ENCODE measurements around the gene SLC39A5.
"Not testable (repeated sequence)": the region's sequence is repeated elsewhere in the genome, so short reads cannot be mapped to it uniquely, and the experiment has no call there.

Gene SLC39A5

DNA sequence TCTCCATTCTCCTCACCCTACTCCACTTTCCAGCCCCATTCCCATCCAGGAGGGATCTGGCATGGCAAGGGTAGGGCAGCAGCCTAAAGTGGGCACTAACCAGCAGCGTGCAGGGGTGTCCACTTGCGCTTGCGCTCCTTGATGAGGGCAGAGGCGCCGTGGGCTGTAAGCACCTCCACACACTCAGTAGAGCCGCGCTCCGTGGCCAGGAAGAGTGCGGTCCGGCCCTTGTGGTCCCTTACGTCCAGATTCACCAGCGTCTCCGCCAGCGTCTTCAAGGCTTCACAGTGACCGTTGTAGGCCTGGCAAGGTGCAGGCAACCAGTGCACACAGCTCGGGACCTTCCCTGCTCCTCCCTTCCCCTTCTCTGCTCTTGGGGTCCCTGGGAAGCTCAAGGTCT is 18.1 kb downstream of the SLC39A5 start:
- DNase-seq (ENCODE audit: low read depth, low spot score) = no peak

DNA sequence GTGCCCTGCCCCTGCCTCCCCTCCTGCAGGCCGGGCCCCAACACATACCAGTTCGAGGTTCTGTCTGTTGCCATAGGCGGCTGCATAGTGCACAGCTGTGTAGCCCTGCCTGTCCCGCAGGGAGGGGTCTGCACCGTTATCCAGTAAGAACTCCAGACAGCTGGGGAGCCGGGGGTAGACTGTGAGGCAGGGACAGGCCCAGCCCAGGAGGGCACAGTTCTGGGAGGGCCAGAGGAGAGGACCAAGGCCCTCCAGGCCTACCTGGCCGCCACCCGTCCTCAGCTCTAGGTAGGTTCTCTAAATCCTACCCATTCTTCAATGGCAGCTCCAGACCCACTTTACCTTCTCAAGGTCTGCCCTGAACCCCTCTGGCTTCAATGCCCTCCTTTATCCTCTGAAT is 18.9 kb downstream of the SLC39A5 start:
- DNase-seq (ENCODE audit: low read depth, low spot score) = no peak

DNA sequence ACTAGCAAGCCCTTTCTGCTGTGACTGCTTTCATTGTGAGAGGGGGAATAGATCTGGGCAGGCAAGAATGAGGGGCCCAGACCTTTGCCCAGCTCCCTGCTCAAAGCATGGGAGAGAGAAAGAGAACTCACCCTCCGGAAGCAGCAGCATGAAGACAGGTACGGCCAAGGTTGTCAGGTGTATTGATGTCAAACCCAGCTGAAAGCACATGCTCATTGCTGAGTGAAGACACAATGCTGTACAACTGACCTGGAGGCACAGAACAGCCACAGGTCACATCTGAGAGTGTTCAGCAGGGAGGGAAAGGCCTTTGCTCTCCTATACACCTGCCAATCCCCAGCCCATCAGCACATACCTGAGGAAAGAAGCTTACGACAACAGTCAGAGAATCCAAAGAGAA is 22.8 kb downstream of the SLC39A5 start:
- DNase-seq (ENCODE audit: low read depth, low spot score) = no peak

DNA sequence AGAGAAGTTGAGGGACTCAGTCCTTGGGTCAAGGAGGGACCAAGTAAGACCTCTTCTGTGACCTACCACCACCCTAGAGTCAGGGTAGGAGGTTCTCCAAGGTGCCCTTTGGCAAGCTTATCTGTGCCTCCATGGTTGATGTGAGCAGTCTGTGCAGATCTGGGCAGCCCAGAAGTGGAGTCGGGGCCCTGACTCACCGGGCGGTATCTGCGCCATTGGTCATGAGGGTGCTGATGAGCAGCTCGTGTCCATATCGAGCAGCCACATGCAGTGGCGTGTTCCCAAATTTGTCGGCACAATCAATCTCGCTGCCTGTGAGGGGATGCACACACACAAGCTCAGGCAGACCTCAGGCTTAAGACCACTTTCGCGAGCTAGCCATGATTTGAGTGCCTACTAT is 23.2 kb downstream of the SLC39A5 start:
- DNase-seq (ENCODE audit: low read depth, low spot score) = no peak

DNA sequence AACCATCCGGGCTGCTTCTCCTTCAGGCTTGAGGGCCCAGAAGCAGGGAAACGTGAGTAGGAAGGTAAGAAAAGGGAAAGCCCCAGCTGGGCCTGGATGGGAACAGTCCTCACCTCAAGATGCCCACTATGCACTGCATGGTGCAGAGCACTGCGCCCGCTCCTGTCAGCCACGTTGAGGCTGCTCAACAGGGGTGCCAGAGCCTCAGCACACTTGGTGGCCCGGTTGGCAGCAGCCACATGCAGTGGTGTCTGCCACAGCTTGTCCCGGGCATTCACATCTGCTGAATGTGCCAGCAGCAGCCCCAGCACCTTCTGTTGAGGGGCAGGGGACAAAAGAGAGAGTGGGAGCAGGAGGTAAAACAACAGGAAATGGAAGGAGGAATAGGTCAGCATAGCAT is 25.8 kb downstream of the SLC39A5 start:
- no peak for DNase-seq (ENCODE audit: low read depth, low spot score)

DNA sequence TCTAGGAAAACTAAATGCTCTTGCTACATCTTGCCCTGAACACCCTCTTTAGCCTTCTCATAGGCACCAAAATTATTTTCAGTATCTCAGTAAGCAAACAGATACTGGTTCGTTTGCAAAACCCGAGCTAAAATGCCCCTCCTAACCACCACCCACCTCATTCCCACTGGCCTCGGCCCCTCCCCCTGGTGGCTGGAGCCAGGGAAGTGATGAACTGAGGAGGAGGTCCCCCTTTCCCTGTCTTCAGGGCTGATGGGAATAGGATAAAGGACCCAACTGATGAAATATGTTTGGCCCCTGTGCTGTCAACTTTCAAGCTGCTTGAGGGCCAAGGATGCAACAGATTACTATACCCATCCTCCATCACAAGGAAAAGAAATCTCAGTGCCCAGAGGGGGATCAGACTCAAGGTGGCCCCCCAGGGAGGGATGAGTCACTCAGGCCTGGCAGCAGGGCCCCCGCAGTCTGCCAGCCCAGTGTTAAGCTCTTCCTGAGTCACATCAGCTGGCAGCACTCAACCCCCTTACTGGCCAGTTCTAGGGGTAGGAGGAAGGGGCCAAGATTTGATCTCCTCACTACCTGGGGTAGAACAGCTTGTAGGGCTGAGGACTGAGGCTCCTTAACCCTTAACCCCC is 26.6 kb downstream of the SLC39A5 start:
- no peak for DNase-seq (ENCODE audit: low read depth, low spot score)

DNA sequence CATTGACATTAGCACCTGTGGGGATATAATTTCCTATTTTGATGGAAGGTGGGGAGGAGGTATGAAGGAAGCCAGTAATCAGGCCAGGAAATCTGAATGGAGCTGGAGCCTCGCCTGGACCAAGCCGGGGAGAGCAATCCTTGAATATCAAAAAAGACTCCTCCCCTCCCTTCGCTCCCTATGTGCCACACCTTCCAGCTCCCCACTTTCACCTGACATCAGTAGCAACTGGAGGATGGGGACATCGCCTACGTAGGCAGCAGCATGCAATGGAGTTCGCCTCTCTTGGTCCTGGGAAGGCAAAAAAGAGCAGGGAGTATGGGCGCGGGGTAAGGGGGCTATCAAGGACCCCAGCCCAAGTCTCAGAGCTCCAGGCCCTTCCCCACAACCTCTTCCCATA is 27.2 kb downstream of the SLC39A5 start:
- no peak for DNase-seq (ENCODE audit: low read depth, low spot score)

DNA sequence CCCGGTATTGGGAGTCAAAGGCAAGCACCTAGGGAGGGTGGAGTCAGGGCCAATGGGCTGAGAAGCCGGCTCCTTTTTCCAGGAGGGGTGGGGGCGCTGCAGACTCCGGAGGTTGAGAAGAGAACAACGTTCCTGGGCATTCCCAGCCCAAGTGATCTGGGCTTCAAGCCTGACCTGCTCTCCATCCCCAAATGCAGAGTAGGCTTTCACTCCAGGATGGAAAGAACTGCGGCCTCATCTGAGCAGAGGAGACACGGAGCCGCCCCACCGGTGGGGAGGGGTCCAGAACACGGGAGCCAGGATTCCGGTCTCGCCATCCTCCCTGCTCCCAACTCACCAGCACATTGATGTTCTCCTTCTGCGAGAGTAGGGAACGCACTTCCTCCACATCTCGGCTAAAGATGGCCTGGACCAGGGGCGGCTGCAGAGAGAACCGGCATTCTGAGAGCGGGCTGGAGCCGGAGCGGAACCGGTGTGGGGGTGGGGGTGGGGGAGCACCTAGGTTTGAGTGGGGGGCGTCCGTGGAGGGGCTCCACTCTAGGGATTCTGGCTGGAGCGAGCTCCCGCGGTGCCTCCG is 27.7 kb downstream of the SLC39A5 start:
- DNase-seq (ENCODE audit: low read depth, low spot score) = peak; percentile 77

DNA sequence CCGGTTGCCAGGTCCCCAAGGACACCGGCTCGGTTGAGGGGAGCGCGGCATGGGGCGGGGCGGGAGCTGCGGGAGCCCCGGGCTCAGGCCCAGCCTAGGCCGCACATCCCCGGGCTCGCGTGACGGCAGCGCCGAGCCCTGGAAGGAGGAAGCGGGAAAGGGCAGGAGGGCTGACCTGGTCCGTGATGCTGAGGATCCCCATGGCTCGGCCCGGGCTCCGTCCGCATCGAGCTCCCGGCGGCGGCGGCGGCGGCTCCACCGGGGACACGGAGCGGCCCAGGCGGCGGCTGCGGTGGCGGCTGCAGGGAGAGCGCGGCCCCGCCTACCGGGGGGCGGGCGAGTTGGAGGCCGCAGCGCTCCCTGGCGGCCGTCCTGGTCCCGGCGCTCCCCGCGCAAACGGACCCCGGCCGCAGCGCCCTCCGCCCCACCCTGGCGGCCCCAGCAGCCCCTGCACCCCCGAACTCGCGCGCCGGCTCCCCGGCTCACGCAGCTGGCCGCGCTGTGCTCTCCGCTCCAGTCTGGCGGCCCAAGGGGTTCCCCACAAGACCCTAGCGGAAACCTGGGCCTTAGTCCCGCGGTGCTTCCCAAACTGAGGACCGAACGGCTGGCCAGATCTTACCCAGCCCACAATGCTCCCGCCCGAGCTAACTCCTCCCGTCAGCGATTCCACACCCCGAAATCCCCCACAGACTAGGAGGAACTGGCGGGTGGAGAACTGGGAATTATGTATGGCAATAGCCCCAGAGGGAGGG is 28.4 kb downstream of the SLC39A5 start, which contains the start of gene ANKRD52:
TSS of gene ANKRD52 (minus strand) at position 317 of the 752 bp plus-strand sequence. CDS start at position 202, 115 bp downstream.
- peak; percentile 77 for DNase-seq (ENCODE audit: low read depth, low spot score)

DNA sequence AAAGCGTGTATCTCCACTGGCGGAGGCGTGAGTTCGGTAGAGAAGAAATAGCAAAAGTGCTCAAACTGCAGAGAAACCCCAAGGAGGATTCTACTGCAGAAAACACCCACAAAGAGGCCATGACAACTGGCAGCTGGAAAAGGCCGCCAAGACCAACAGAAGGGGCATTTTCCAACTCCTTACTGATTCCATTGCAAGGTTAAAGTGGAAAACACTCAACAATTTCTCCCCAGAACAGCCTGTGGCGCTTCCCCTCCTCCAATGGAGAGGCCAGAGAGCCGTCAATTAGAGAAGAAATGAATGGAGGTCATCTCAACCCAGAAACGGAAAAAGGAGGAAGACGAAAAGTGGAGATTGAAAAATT is 29.0 kb downstream of the SLC39A5 start:
- no peak for DNase-seq (ENCODE audit: low read depth, low spot score)

DNA sequence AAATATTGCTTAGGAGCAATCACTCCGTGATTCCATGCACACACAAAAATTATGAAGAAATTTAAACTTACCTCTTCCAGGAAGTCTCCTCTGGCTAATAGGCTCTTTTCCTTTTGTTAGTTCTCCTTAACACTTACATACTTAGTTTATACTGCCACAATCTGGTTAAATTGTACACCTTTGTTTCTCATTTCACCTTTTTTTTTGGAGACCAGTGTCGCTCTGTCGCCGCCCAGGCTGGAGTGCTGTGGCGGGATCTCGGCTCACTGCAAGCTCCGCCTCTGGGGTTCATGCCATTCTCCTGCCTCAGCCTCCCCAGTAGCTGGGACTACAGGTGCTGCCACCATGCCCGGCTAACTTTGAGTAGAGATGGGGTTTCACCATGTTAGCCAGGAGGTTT is 30.5 kb downstream of the SLC39A5 start:
- no peak for DNase-seq (ENCODE audit: low read depth, low spot score)

DNA sequence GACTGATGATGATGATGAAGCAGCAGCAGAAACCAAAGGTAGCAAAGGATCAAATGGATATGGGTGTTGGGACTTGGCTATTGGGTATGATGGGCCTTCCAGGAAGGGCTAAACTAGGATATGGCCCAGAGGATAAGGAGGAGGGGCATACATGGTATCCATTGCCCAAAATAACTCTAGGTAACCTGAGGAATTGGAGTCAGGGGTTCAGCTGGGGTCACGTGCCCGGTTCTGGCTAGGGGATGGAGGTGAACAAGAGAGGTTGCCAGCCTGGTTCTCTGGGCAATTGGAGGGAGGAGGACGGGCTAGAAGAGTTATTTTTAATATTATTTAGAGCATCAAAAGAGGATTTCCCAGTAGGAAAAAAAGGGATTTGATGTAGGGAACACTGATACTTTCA is 31.1 kb downstream of the SLC39A5 start:
- no peak for DNase-seq (ENCODE audit: low read depth, low spot score)

DNA sequence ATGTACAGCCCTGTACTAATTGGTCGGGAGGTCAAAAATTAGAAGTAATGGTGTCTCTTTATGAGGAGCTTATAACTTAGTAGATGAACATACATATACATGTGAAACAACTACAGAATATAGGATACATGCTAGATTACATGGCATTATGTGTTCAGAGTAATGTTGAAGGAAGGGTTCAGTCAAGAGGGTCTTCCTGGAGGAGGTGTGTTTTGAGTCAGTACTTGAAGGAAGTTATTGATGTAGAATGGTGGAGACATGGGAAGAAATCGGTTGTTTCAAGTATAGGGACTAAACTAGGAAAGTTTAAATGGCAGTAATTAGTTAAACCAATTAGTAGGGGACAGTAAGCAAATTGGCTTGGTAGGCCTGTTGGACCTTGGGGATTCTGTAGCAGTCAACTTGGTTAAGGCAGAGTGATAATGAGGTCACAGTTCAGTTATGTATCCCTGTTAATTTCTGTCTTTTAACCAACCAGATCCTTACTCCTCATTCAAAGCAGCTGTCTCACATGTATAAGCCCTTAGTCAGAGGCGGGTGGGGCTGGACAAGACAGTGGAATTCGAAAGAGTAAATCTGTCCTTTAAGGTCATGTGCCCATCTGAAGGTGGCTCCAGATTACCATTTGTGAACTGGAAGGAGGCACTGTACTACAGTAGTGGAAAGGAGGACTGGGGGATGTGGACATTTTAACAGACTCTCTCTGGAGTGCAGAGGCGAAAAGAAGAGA is 31.8 kb downstream of the SLC39A5 start:
- DNase-seq (ENCODE audit: low read depth, low spot score) = peak; percentile 46

DNA sequence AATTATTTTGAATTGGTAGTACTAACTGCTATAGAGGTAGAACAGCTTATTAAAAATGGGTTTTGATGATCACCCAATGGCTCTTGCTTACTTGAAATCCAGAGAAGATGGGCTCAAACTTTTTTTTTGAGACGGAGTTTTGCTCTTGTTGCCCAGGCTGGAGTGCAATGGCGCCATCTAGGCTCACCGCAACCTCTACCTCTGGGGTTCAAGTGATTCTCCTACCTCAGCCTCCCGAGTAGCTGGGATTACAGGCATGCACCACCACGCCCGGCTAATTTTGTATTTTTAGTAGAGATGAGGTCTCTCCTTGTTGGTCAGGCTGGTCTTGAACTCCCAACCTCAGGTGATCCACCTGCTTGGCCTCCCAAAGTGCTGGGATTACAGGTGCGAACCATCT is 33.1 kb downstream of the SLC39A5 start:
- not testable (repeated sequence) for DNase-seq (ENCODE audit: low read depth, low spot score)

DNA sequence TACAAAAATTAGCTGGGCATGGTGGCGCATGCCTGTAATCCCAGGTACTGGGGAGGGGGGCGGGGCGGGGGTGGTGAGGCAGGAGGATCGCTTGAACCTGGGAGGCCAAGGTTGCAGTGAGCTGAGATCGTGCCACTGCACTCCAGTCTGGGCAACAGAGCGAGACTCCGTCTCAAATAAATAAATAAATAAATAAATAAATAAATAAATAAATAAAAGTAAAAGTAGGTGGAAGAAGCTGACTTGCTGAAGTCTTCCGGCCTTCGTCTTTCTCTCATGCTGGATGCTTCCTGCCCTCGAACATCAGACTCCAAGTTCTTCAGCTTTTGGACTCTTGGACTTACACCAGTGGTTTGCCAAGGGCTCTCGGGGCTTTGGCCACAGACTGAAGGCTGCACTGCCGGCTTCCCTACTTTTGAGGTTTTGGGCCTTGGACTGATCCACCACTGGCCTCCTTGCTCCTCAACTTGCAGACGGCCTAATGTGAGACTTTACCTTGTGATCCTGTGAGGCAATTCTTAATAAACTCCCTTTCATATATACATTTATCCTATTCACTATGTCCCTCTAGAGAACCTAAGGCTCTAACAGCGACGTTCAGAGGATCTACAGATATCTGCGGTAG is 36.3 kb downstream of the SLC39A5 start:
- DNase-seq (ENCODE audit: low read depth, low spot score) = not testable (repeated sequence)

DNA sequence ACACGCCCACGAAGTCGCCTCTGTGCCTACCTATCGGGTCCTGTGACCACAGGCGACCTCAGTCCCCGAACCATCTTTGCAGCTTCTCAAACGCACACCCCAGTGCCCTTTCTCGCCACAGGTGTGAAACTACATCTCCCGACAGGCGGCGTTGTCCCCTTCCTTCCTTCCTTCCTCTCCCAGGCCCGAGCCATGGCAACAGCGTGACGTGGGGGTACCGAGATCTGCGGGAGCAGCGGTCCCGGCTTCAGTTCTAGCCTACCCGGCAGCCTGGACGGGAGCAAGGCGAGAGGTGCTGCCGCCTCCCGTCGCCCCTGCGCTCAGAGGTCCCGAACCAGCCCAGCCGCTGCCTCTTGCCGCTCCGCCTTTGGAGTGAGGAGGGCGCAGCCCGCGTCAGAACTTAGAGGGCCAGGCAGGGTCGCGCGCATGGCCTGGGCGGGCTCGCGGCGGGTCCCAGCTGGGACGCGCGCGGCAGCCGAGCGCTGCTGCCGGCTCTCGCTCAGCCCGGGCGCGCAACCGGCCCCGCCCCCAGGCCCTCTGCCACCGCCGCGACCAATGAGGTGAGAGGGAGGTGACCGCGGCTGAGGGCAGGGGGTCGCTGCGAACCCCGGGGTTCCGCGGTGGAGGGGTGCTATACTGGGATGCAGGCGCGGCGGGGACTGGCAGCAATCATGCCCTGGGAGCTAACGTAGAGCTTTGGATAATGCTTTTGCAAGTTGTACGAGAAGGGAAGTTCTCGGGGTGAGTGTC is 37.0 kb downstream of the SLC39A5 start, which contains the start of gene COQ10A:
TSS of gene COQ10A (plus strand) at position 250 of the 750 bp plus-strand sequence. CDS start at position 427, 177 bp downstream.
- DNase-seq (ENCODE audit: low read depth, low spot score) = peak; percentile 95

DNA sequence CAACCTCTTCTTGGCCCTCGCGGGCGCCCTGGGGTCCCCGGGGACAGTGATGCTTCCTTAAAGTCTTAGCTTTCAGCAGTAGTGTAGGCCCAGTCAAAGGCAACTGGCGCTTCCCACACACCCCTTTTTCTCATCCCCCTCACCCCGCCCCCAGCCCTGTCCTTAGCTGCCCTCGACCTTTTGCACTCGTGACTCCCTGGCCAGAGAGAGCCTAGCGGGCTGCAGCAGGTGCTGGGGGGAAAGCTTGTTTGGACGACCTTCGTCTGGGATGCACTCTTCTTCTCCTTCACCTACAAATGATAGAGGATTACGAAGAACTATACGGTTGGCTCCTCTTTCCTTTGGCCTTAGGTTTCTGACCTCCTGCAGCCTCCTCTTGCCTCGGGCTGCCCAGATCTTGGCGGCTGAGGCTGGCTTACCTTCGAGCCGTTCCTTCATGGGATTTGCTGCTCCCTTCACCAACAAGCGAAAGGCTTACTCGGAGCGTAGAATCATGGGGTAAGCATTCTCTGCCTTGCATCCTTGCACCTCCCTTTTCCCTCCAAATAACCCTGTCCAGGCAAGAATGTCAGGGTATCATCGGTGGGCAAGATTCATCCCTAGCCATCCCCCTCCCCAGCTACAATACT is 37.7 kb downstream of the SLC39A5 start:
- DNase-seq (ENCODE audit: low read depth, low spot score) = peak; percentile 62

DNA sequence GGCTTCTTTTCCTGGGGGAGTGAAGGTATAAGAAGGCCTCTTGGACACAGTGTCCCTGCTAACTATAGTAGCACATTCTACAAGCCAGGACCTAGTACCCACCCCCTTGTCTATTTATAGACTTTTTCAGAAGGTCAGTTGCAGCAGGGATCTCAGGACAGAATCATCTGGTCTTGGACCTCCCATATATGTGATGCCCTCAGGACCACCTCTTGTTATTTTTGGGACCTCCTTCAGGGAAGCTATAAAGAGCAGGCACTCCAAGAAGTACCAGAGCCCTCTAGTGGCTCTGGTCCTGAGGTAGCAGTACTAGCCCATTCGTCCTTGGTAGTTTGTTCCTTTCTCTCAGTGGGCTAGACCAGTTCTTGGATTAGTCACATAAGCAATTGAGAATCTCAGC is 41.2 kb downstream of the SLC39A5 start:
- DNase-seq (ENCODE audit: low read depth, low spot score) = peak; percentile 36

DNA sequence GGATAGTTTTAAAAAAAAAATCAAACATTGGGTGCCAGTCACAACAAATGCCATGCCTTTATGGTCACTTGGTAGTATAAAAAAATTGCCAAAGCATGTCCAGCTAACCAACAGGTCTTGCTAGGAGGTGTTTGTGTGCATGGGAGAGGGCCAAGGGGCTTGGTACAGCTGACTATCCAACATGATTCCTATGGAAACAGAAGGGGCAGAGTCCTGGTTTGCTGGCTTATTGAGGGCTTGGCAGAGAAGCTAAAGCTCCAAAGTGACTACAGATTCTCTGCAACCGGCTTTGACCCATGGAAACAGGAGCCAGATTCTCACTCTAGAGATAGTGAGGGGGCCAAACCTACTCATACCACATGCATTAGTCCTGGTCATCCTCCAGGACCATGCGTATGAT is 42.6 kb downstream of the SLC39A5 start:
- DNase-seq (ENCODE audit: low read depth, low spot score) = not testable (repeated sequence)

DNA sequence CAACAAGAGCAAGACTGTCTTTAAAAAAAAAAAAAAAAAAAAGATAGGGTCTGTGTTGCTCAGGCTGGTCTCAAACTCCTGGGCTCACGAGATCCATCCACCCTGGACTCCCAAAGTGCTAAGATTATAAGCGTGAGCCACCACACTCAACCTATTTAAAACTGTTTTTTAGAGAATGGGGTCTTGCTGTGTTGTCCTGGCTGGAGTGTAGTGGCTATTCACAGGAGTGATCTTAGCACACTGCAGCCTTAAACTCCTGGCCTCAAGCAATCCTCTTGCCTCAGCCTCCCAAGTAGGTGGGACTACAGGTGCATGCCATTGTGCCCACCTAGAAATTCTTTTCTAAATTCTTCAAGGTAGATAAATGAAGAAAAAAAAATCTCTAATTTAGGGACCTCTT is 44.4 kb downstream of the SLC39A5 start:
- DNase-seq (ENCODE audit: low read depth, low spot score) = no peak

DNA sequence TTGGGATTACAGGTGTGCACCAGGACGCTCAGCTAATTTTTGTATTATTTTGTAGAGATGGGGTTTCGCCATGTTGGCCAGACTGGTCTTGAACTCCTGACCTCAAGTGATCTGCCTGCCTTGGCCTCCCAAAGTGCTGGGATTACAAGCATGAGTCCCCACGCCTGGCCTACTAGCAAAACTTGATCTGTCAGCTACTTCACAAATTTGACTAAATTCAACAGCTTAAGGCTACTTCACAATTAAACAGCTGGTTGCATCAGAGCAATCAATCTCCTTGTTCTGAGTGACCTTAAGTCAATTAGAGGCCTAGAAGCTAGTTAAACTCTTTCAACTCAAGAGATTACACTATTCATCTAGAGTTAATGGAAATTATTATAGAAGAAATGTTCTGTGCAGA is 49.1 kb downstream of the SLC39A5 start:
- DNase-seq (ENCODE audit: low read depth, low spot score) = no peak
